ENCODE results near the gene GPC6.

DNA sequence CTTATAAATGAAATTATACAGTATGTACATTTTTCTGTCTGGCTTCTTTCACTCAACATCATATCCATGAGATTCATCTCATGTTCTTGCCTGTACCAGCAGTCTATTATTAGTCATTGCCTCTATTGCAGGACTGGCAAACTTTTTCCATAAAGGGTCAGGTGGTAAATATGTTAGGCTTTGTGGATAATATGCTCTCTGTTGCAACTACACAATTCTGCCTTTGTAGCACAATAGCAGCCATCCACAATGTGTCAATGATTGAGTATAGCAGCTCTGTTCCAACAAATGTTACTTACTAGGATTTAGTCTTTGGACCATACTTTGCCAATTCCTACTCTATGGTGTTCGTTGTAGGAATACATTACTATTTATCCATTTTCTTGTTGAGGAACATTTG is 948.5 kb downstream of the GPC6 start:
- TF ChIP-seq, protein P1, sequence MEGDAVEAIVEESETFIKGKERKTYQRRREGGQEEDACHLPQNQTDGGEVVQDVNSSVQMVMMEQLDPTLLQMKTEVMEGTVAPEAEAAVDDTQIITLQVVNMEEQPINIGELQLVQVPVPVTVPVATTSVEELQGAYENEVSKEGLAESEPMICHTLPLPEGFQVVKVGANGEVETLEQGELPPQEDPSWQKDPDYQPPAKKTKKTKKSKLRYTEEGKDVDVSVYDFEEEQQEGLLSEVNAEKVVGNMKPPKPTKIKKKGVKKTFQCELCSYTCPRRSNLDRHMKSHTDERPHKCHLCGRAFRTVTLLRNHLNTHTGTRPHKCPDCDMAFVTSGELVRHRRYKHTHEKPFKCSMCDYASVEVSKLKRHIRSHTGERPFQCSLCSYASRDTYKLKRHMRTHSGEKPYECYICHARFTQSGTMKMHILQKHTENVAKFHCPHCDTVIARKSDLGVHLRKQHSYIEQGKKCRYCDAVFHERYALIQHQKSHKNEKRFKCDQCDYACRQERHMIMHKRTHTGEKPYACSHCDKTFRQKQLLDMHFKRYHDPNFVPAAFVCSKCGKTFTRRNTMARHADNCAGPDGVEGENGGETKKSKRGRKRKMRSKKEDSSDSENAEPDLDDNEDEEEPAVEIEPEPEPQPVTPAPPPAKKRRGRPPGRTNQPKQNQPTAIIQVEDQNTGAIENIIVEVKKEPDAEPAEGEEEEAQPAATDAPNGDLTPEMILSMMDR (IDR thresholded peaks at IDR 0.05; ENCODE audit: insufficient read depth, low read depth, low read length): no peak
- TF ChIP-seq EZH2 (IDR thresholded peaks at IDR 0.05; ENCODE audit: insufficient read depth, low read length): no peak

Data from astrocyte (in vitro differentiated cells and primary cell).